Measurements from ENCODE around the gene TCEAL5. TPM values are rescaled to one million over a fixed set of nuclear protein-coding genes. Genes with fewer than 3 reads are reported as not detected.

Gene TCEAL5
- total and polyA plus RNA-seq, 2 of the 13 experiments (the other 11 are each of a cell fraction or from before 2014, with no cell fraction given) = not detected

DNA sequence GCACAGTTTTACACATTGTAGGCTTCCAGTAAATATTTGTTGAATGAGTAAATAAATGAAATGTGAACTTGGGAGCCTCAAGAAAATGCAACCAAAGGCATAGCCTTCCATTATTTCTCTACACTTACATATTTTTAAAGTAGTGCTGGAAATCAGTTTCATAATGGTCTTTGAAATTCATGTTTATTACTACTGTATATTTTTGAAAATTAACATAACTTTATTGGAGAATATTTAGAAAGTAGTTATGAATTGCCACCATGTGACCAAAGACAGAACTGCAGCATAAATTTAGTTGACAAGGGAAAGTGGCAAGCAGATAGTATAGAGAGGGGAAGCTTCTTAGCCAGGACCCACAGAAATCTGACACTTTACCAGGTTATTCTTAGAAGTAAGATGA lies 28.0 kb downstream of the TCEAL5 start (continued):
- TF ChIP-seq, protein P1, sequence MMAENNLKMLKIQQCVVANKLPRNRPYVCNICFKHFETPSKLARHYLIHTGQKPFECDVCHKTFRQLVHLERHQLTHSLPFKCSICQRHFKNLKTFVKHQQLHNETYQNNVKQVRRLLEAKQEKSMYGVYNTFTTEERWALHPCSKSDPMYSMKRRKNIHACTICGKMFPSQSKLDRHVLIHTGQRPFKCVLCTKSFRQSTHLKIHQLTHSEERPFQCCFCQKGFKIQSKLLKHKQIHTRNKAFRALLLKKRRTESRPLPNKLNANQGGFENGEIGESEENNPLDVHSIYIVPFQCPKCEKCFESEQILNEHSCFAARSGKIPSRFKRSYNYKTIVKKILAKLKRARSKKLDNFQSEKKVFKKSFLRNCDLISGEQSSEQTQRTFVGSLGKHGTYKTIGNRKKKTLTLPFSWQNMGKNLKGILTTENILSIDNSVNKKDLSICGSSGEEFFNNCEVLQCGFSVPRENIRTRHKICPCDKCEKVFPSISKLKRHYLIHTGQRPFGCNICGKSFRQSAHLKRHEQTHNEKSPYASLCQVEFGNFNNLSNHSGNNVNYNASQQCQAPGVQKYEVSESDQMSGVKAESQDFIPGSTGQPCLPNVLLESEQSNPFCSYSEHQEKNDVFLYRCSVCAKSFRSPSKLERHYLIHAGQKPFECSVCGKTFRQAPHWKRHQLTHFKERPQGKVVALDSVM (CRISPR knock-in tag; IDR thresholded peaks at IDR 0.05) = no peak
- TF ChIP-seq NFYB (CRISPR knock-in tag; IDR thresholded peaks at IDR 0.05) = no peak
- TF ChIP-seq, protein P2, sequence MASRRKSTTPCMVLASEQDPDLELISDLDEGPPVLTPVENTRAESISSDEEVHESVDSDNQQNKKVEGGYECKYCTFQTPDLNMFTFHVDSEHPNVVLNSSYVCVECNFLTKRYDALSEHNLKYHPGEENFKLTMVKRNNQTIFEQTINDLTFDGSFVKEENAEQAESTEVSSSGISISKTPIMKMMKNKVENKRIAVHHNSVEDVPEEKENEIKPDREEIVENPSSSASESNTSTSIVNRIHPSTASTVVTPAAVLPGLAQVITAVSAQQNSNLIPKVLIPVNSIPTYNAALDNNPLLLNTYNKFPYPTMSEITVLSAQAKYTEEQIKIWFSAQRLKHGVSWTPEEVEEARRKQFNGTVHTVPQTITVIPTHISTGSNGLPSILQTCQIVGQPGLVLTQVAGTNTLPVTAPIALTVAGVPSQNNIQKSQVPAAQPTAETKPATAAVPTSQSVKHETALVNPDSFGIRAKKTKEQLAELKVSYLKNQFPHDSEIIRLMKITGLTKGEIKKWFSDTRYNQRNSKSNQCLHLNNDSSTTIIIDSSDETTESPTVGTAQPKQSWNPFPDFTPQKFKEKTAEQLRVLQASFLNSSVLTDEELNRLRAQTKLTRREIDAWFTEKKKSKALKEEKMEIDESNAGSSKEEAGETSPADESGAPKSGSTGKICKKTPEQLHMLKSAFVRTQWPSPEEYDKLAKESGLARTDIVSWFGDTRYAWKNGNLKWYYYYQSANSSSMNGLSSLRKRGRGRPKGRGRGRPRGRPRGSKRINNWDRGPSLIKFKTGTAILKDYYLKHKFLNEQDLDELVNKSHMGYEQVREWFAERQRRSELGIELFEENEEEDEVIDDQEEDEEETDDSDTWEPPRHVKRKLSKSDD (CRISPR knock-in tag; IDR thresholded peaks at IDR 0.05; ENCODE audit: low read depth) = no peak
- no peak for TF ChIP-seq ZNF749 (CRISPR knock-in tag; IDR thresholded peaks at IDR 0.05; ENCODE audit: borderline replicate concordance)
- no peak for TF ChIP-seq SALL1 (CRISPR knock-in tag; IDR thresholded peaks at IDR 0.05)

DNA sequence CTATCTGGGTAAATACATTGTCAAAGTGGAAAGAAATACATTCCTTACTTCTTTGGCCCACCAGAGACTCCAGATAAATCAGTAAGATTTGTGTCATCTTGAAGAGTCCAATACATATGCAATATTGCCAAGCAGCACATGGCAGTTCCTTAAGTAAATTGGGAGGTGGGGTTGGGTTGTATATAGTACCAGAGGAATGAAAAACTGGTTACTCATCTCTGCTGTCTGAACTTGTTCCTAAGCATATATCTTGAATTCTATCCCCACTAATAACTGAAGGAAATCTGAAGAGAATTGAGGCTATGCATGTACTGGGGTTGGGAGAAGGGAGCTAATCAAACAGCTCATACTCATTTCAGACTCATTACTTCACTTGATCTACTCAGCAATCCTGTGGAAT lies 36.4 kb downstream of the TCEAL5 start:
- no peak overlapping the region for H3K4me2 ChIP-seq (ENCODE audit: low read depth, low read length)
- POLR2A ChIA-PET = no interaction called here
- no peak overlapping the region for H3K9ac ChIP-seq (ENCODE audit: insufficient read depth, low read depth, low read length)
- H3K79me2 ChIP-seq (ENCODE audit: insufficient read depth, low read length) = no peaks in the 10 kb centered on the region
- no peak for FAIRE-seq
- H2AFZ ChIP-seq (ENCODE audit: low read length) = no peak overlapping the region
- CTCF ChIA-PET (ENCODE audit: low intra/inter-chr PET ratio, low total read pairs) = no interaction called here
- H3K4me1 ChIP-seq (ENCODE audit: insufficient read depth, low read length) = no peaks in the 10 kb centered on the region
- ATAC-seq = no peak
- DNase-seq (ENCODE audit: low spot score) = no peak
- H3K36me3 ChIP-seq (replicated peaks in 1 of 2; ENCODE audit: control insufficient read depth in 1 of 2, insufficient read depth in 2 of 2, low read length in 2 of 2) = no peaks in the 10 kb centered on the region
- no peak overlapping the region for H3K4me3 ChIP-seq (replicated peaks in 1 of 3; ENCODE audit: insufficient read depth in 1 of 3, low read depth in 2 of 3, low read length in 3 of 3)
- H3K9me3 ChIP-seq (ENCODE audit: low read length) = no peaks in the 10 kb centered on the region
- no peak overlapping the region for H3K27ac ChIP-seq (ENCODE audit: extremely low read length, insufficient read depth, low read length)
- in situ Hi-C loops (cut with HindIII; ENCODE audit: extremely low pct_ligation_motif_present, low pct_unique_long_range_greater_than_20kb) (no loop called here), intact Hi-C loops (cut with micrococcal nuclease; ENCODE audit: unreplicated experiment) (no loop called here)
- H4K20me1 ChIP-seq (ENCODE audit: insufficient read depth, low read length) = no peaks in the 10 kb centered on the region
- BruUV-seq (replicated peaks) = no TSS peak
- no peaks in the 10 kb centered on the region for H3K27me3 ChIP-seq (ENCODE audit: control insufficient read depth in 1 of 2, insufficient read depth in 2 of 2, low read length in 2 of 2)
- TF ChIP-seq ZNF225 (CRISPR knock-in tag; IDR thresholded peaks at IDR 0.05) (no peak), ZSCAN29 (CRISPR knock-in tag; conservative IDR thresholded peaks at IDR 0.05) (no peak), ZBTB7B (CRISPR knock-in tag; IDR thresholded peaks at IDR 0.05) (no peak), SOX5 (CRISPR knock-in tag; IDR thresholded peaks at IDR 0.05; ENCODE audit: borderline replicate concordance) (no peak), KDM1A (CRISPR knock-in tag; IDR thresholded peaks at IDR 0.05) (no peak), KLF6 (CRISPR knock-in tag; IDR thresholded peaks at IDR 0.05) (no peak), ATRX (CRISPR knock-in tag; IDR thresholded peaks at IDR 0.05; ENCODE audit: borderline replicate concordance) (no peak), PRMT3 (CRISPR knock-in tag; IDR thresholded peaks at IDR 0.05; ENCODE audit: borderline replicate concordance, low read depth) (no peak), GATAD1 (CRISPR knock-in tag; IDR thresholded peaks at IDR 0.05) (no peak), CHCHD3 (CRISPR knock-in tag; IDR thresholded peaks at IDR 0.05) (no peak), ZNF652 (CRISPR knock-in tag; IDR thresholded peaks at IDR 0.05; ENCODE audit: borderline replicate concordance, low read depth) (no peak)
- TF ChIP-seq, protein P3, sequence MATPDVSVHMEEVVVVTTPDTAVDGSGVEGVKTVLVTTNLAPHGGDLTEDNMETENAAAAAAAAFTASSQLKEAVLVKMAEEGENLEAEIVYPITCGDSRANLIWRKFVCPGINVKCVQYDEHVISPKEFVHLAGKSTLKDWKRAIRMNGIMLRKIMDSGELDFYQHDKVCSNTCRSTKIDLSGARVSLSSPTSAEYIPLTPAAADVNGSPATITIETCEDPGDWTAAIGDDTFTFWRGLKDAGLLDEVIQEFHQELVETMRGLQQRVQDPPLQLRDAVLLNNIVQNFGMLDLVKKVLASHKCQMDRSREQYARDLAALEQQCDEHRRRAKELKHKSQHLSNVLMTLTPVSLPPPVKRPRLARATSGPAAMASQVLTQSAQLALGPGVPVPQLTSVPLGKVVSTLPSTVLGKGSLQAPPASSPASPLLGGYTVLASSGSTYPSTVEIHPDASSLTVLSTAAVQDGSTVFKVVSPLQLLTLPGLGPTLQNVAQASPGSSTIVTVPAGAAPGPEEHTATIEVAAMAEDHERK (CRISPR knock-in tag; IDR thresholded peaks at IDR 0.05; ENCODE audit: low read depth) = no peak
- TF ChIP-seq, protein P4, sequence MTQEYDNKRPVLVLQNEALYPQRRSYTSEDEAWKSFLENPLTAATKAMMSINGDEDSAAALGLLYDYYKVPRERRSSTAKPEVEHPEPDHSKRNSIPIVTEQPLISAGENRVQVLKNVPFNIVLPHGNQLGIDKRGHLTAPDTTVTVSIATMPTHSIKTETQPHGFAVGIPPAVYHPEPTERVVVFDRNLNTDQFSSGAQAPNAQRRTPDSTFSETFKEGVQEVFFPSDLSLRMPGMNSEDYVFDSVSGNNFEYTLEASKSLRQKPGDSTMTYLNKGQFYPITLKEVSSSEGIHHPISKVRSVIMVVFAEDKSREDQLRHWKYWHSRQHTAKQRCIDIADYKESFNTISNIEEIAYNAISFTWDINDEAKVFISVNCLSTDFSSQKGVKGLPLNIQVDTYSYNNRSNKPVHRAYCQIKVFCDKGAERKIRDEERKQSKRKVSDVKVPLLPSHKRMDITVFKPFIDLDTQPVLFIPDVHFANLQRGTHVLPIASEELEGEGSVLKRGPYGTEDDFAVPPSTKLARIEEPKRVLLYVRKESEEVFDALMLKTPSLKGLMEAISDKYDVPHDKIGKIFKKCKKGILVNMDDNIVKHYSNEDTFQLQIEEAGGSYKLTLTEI (CRISPR knock-in tag; conservative IDR thresholded peaks at IDR 0.05) = no peak
